Cardiac fibroblast (primary cell): ENCODE results near the gene RANBP3L.

Experiments used
- DNase-seq, 2 donors: peaks; one replicate each; pipeline versions ENCODE4 v3.0.0 to v3.0.0-alpha.2; 2010; ENCODE audit warnings: low read depth in 2 of 2
- H3K4me3 ChIP-seq, 2 donors: replicated peaks in 1 of 2; 1 replicate in 1 of 2; 2 replicates in 1 of 2; pipeline ENCODE4 v1.5.1; 2011; ENCODE audit warnings: low read depth in 2 of 2, low read length in 2 of 2, mild to moderate bottlenecking in 2 of 2, moderate library complexity in 1 of 2
- TF ChIP-seq, protein P1 (sequence below): IDR thresholded peaks from one replicate; pipeline ENCODE4 v1.5.1; 2011; ENCODE audit warnings: low read depth, mild to moderate bottlenecking, low read length, inconsistent platforms

The RANBP3L gene

DNA sequence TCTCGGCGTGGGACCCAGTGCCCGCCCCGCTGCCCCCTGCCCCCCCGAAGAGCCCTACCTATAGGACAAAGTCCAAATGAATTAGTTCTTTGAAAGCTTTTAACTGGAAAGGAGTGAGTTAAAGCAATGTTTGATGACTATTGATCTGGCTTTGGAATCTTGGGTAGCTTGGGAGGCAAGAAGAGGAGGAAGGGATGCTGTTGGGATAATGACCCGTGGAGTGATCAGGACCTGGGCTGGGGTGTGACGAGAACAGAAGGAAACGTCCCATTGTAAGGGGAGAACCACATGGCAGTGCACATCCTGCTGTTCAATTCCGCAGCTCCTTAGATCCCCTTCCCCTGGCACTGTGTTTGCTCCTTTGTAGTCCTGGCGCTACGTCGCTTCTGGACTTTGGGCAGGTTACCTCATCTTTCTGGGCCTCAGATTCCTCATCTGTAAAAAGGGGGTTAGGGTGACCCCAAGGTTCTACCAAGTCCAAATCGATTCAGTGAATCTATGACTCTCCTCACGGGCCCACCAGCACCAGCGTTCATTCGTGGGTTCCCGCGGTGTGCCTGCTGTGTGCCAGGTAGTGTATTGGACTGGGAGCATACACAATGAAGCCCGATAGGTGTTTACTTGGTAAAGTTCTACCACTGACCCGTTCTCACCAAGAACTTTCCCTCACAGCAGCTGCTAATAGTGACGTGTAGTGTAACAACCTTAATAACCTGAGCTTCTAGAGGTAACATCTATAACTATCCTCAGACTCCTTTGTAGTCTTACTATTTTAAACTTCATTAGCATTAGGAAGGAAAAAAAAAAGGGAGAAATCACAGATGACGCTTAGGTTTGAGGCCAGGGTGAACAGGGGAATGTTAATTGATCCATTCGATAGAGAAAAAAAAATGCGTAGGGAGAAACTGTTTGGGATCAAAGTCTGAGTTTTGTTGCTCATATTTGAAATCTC is 58.9 kb downstream of the RANBP3L start:
- H3K4me3 ChIP-seq, result peak overlapping the region; percentile 62 to 83
- DNase-seq, result no peak
- TF ChIP-seq, protein P1, sequence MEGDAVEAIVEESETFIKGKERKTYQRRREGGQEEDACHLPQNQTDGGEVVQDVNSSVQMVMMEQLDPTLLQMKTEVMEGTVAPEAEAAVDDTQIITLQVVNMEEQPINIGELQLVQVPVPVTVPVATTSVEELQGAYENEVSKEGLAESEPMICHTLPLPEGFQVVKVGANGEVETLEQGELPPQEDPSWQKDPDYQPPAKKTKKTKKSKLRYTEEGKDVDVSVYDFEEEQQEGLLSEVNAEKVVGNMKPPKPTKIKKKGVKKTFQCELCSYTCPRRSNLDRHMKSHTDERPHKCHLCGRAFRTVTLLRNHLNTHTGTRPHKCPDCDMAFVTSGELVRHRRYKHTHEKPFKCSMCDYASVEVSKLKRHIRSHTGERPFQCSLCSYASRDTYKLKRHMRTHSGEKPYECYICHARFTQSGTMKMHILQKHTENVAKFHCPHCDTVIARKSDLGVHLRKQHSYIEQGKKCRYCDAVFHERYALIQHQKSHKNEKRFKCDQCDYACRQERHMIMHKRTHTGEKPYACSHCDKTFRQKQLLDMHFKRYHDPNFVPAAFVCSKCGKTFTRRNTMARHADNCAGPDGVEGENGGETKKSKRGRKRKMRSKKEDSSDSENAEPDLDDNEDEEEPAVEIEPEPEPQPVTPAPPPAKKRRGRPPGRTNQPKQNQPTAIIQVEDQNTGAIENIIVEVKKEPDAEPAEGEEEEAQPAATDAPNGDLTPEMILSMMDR, result no peak

DNA sequence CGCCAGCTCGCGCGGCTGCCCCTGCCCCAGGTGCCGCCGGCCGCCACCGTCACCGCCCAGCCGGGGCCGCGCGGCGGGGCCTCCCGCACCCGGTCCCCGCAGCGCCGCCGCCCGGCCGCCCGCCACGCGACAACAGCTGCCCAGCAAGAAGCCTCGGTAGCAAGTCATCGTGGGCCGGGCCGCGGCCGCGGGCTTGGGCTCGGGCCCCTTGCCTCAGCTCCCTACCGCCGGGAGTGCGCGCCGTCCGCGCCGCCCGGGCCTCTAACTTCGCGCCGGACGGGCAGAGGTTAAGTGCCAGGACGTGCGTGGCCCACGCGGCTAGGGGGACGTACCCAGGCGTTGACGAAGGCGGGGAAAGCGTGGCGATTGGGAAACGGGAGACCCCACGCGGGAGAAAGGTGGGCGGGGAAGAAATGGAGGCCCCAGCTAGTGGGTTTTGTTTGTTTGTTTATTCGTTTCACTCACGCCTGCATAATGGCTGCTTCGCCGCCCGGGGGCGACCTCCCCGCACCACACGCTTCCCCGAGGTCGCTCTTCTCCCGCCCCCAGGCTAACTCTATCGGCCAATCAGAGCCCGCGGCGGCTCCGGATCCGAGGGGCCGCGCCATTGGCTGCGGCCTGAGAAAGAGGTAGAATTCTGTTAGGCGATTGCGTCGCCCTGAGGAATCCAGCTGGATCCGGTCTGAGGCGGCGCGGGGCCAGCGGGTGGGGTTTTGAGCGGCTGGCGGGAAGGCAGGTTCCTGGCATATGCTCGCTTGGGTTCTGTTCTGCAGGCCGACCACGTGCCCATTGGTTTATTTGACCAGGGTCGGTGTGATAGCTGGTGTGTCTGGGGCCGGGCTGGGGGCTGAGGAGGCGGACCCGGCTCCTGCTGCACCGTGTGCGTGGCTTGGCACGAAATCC is 59.8 kb downstream of the RANBP3L start, which contains the start of gene NADK2:
TSS of gene NADK2 (minus strand) at position 295 of the 903 bp plus-strand sequence. CDS start at position 168, 127 bp downstream.
- H3K4me3 ChIP-seq, result peak within 1 kb of the TSS; percentile 83 to 89
- peak; percentile 97 to 98 for DNase-seq
- TF ChIP-seq, protein P1, result peak; percentile 67

DNA sequence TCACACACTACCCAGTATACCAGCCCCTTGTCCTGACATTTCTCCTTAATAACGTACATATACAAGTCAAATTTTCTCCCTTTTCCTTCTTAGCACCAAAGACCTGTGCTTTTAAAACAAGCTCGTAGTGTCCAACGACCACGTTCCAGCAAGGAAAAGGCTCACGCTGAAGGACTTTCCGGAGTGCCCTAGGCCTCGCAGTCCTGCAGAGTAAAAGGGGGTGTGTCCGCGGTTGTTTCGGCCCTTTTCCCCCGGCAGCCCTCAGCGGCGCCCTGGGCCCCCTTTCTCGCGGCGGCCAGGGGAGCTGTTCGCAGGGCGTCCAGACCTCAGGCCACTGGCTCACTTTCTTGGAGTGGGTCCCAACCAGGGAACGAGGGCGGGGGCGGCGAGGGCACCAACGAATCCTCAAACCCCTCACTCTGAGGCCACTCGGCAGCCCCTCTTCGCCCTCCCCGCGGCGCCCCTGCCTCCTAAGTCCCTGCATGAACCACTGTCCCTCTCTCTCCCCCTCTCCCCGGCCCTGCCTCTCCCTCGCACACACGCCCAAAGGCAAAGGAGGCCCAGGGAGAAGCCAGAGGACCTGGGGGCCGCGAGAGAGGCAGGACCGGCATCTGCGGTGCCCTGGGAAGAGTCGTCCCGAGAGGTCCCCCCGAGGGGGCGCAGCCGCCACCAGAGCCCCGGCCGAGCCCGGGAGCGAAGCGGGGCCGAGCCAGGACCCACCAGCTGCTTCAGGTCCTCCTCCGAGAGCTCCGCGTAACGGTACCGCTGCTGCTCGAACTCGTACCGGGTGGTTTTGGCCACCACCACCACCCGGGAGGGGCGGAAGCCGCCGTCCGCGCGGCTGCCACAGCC is 60.7 kb downstream of the RANBP3L start:
- peak overlapping the region; percentile 83 to 89 for H3K4me3 ChIP-seq
- TF ChIP-seq, protein P1, result peak; percentile 0
- DNase-seq, result peak; percentile 67 to 72

DNA sequence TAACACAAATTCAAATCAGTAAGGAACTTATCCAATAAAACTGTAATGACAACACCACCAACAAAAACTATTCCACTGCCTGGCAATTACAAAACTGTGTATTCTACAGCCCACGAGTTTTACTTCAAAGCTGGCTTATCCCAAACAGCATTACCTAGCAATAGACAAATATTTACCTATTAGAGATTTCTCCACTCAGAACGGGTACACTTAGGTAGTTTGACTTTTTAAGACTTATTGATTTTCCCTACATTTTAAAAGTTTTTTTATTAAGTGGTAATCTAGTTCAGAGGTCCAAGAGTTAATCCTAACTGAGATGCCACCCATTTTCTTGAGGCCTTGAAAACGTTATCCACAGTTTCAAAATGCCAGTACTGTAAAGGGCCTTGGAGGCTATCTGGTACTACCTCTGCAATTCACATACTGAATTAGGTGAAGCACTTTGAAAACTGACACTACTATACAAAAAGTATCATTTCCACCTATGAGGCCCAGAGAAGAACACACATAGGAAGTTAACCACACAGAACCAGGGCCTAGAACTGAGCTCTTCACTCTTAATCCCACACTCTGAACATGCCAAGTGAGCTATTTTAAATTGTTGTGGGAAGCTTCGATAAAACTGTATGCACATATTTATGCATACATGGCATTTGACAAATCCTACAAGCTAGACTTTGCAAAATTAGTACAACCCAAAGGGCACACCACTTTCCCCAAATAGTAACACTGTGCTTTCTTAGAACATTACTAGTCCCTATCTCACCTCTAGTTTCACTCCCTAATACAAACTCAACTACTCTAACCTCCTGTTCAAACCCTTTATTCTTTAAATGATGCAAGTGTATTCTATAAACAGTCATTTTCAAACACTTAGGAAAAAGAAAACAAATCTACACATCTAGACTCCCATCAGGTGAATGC is 62.1 kb downstream of the RANBP3L start:
- no peak for DNase-seq
- peak overlapping the region in 1 of 2 donors; percentile 83 for H3K4me3 ChIP-seq

DNA sequence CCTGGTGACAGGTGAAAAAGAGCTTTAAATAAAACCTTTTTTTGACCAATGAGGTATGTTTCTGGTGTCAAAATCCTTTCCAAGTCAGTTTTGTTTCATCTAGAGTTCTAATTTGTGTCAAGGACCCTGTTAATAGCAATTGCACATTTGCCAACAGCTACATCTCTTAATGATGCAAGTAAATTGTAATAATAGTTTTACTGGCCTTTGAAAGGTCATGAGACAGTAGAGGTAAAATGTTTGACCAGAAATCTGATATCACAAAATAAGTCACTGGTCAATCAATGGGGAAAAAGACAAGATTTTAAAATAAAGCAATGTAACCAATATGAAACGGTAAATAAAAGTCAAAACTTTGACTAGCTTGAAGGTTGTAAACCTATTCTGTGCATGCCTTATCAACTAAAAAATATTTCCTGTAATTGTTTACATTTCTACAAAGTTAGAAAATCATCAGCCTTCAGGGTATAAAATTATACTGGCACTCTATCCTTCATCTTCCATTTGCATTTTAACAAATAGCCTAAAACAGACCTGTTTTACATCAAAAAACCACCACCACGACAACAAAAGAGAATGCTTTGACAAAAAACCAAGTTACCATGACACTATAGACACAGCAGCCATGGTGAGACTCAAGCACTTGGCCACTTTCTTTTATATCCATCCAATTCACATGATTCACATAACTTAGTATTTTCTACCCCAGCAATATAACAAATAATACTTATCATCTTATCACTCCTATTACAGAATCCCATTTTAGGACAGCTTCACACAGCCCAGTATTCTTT is 63.0 kb downstream of the RANBP3L start:
- TF ChIP-seq, protein P1, result no peak
- H3K4me3 ChIP-seq, result no peak overlapping the region
- DNase-seq, result peak in 1 of 2 donors; percentile 15

More for the DNA sequence above, 62.1 kb downstream of the RANBP3L start:
- TF ChIP-seq, protein P1, result no peak
